SW 1271 (cell line): ENCODE data around the gene KRTAP10-7.
"Not testable (repeated sequence)": the region's sequence is repeated elsewhere in the genome, so short reads cannot be mapped to it uniquely, and the experiment has no call there.

ENCODE experiments used
- DNase-seq, 2 experiments: peaks; one replicate each; lab custom pipeline; 2025; lab: John Stamatoyannopoulos, UW

The KRTAP10-7 gene

GRCh38 chr21:44590897-44591800 lies 9.2 kb upstream of the KRTAP10-7 start:
- not testable (repeated sequence) for DNase-seq

- not testable (repeated sequence) for DNase-seq
Observed at GRCh38 chr21:44591801-44592130, 8.6 kb upstream of the KRTAP10-7 start.

- no peak for DNase-seq
Observed at GRCh38 chr21:44592446-44593311, 7.7 kb upstream of the KRTAP10-7 start, which contains the start of gene KRTAP10-6. TSS of gene KRTAP10-6 (minus strand) at chr21:44592505. CDS start at chr21:44592484, 21 bp downstream.

GRCh38 chr21:44593598-44594405 lies 6.6 kb upstream of the KRTAP10-7 start:
- no peak for DNase-seq

DNA sequence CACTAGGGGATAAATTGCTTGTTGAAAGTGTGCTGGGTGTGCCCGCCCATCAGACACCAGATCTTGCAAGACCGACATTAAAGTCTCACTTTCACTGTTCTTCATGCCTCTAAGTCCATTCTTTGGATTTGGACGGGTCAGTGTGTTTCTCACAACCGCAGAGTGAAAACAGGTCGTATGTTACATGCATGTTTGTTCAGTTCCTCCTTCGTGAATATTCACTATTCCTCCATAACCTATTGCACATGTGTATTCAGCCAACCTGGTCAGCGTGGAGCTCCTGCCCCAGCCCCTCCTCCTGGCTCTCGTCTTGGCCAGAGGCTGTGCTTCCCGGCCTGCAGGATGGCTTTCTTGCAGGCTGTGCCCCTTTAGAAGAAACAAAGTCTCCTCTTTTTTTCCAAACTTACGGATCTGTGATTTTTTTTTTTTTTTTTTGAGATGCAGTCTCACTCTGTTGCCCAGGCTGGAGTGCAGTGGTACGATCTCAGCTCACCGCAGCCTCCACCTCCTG lies 5.9 kb upstream of the KRTAP10-7 start:
- no peak for DNase-seq

DNA sequence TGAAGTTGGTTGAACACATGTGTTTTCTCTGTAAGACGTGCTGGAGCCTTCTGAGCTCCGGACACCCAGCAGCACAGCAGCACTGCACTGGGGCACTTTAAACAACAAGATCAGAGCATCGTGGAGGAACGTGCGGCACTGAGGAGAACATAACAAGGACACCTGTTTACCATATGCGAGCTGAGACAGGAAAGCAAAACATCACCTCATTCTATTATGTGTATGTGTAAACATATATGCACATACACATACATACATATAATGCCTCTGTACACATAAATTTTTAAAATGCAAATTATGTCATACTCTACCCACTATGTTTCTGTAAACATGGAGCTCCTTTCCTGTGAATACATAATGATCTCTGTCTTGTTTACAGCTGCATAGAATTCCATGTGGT lies 4.9 kb upstream of the KRTAP10-7 start:
- no peak for DNase-seq

GRCh38 chr21:44596068-44596725 lies 4.2 kb upstream of the KRTAP10-7 start:
- DNase-seq: no peak

DNA sequence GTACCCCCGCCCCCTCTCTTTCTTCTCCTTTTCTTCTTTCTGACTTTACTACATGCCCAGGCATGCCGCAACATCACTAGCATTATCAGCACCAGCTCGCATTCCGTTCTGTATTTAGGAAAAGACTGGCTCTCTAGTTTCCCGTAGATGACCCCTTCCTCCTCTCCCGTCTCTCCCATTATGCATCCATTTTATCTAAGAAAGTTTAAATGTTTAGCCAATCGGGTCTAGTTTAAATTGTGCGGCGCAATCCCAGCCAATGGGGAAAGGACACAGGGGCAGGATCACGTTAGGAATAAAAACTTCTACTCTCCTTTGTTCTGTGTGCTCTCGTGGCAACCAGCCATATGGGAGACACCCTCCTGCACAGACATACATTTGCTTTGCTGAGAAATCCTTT lies 2.3 kb upstream of the KRTAP10-7 start:
- no peak for DNase-seq

DNA sequence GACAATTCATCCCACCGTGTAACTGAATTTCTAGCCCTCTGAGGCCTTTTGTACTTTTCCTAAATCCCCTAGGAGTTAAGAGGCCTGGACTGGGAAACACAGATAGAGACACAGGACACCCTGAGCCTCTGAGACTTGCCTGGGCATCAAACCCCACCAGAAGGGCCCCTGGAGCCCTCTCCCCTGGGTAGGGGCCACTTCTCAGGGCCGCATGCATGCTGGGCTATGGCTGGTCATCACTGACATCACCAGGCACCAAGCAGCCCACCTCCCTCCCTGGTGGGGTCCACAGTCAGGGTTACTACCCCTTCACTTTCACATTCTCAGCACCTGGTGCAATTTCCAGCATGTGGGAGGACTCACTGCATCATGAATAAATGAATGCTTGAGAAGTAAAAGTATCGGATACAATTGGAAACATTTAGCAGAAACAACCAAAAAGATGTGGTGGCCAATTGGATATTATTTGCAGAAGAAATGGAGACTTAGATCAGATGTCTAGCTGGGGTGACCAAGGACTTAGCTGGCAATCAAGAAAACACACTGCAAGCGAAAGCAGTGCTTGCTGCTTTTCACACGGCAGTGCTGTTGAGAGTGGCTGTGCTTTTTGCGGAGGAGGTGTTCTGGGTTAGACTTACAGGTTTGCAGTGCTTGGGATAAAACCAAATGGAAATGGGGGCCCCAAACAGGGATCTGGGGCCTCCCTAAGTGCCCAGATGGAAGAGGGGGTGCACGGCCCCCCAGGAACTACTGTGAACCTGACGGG lies 950 bp upstream of the KRTAP10-7 start:
- DNase-seq: no peak

- DNase-seq: not testable (repeated sequence)
Observed at GRCh38 chr21:44601091-44601490, 694 bp downstream of the KRTAP10-7 start.

DNA sequence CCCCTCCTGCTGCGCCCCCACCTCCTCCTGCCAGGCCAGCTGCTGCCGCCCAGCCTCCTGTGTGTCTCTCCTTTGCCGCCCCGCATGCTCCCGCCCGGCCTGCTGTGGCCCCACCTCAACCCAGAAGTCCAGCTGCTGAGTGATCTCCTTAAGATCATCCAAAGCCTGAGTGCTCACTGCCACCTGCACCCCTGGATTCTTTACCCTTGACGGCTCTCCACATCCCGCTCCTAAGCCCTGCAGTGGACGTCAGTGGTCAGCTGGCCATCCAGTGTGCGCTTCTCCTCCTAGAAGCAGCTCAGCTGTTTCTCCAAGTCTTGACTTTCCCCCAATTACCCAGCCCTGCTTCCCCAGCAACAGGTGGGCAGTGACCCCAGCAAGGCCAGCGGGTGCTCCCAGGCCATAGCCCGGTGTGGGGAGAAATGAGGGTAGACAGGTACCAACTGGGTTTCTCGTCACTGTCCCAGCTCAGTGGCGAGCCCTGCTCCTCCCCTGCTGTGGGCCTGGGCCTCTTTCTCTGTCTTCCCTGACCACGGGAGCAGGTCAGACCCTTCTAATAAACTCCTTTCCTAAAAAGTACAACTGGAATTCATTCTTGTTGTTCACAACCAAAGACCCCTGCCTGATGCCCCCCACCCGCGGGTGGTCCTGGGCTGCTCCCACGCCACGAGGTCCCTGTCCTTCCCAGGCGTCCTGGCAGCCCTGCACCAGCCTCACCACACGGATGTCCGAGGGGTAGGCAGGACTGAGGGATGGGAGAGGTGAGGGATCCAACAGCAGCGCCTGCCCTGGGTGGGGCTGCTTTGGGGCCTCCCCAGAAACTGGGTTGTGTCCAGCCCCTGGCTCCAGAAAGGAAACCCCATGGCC lies 1.4 kb downstream of the KRTAP10-7 start:
- DNase-seq: no peak

- DNase-seq: no peak
Observed at GRCh38 chr21:44602463-44602850, 2.1 kb downstream of the KRTAP10-7 start.

DNA sequence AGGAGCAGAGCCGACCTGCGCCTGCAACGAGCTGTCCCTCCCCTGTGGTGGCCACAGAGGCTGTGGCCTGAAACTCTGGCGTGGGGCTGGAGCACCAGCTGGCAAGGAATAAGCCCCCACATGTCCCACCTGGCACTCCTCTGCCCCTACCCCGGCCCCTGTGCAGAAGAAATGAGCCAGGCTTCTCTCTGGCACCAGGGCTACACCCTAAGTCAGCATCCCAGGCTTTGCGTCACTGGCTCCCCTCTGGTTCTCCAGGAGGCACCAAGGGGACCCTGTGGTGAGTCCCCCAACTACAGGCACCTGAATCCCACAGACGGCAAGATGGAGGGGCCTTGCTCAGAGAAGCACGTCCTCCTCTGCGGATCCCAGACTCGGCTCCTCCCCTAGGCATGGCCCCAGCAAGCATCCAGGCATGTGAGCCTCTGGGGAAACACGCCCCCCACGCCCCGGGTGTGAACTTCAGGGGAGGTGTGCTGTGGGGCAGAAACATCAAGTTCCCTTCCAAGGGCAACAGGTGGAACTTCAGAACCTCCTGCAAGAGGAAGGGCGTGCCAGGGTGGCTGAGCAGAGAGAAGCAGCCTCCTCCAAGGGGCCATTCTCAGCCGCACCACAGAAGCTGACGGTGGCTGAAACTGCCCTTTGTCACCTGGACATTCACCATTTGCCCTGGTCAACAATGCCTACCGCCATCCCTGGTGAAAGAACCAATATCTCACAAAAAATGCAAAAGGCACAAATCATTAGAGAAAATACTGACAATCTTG lies 2.9 kb downstream of the KRTAP10-7 start:
- no peak for DNase-seq

GRCh38 chr21:44603911-44604310 lies 3.5 kb downstream of the KRTAP10-7 start:
- DNase-seq: no peak

DNA sequence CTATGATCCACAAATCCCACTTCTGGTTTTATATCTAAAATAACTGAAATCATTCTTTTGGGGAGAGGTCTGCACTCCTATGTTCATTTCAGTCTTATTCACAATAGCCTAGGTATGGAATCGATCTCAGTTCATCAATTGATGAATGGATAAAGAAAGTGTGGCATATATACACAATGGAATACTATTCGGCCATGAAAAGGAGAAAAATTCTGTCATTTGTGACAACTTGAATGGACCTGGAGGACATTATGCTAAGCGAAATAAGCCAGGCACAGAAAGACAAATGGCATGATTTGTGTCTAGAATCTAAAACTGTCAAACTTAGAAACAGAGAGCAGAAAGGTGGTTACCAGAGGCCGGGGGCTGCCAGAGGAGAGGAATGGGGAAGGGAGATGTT lies 6.1 kb downstream of the KRTAP10-7 start:
- DNase-seq: no peak

GRCh38 chr21:44609193-44609592 lies 8.8 kb downstream of the KRTAP10-7 start:
- DNase-seq: no peak

- not testable (repeated sequence) for DNase-seq
Observed at GRCh38 chr21:44610157-44610843, 9.9 kb downstream of the KRTAP10-7 start.

GRCh38 chr21:44611551-44611950 lies 11.2 kb downstream of the KRTAP10-7 start:
- DNase-seq: no peak
